ENCODE results near the gene TAC4. TPM values are rescaled to one million over a fixed set of nuclear protein-coding genes. Genes with fewer than 3 reads are reported as not detected.

TAC4 gene
- total RNA-seq, 1 experiment from 2014 or later = not detected

DNA sequence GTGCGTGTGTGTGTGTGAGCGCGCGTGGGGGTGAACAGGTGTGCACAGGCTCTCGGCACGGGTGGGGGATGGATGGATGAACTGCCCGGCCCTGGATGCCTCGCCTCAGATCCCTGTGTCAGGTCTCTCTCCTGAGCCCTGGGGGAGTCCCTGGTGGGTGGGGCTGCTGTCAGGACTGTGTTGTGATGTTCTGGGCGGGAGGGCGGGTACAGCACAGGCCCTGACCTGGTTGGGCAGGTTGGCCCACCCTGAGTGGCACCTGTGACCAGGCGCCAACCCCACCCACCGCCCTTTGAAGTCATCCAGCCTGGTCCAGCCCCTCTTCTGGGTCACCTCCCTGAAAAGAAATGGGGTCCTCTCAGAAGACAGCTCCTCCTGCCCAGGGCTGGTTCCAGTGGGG, 41.6 kb upstream of the TAC4 start:
- H3K9me3 ChIP-seq (ENCODE audit: low read depth, low read length, poor library complexity, severe bottlenecking) = no peaks in the 10 kb centered on the region
- DNase-seq (ENCODE audit: low spot score) = no peak
- intact Hi-C loops (cut with micrococcal nuclease; ENCODE audit: unreplicated experiment) = no loop called here
- peaks cover 7% of the 10 kb centered on the region for H3K27me3 ChIP-seq (replicated peaks; ENCODE audit: insufficient read depth, low read depth, low read length, poor library complexity)
- TF ChIP-seq, protein P1, sequence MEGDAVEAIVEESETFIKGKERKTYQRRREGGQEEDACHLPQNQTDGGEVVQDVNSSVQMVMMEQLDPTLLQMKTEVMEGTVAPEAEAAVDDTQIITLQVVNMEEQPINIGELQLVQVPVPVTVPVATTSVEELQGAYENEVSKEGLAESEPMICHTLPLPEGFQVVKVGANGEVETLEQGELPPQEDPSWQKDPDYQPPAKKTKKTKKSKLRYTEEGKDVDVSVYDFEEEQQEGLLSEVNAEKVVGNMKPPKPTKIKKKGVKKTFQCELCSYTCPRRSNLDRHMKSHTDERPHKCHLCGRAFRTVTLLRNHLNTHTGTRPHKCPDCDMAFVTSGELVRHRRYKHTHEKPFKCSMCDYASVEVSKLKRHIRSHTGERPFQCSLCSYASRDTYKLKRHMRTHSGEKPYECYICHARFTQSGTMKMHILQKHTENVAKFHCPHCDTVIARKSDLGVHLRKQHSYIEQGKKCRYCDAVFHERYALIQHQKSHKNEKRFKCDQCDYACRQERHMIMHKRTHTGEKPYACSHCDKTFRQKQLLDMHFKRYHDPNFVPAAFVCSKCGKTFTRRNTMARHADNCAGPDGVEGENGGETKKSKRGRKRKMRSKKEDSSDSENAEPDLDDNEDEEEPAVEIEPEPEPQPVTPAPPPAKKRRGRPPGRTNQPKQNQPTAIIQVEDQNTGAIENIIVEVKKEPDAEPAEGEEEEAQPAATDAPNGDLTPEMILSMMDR (conservative IDR thresholded peaks at IDR 0.05; ENCODE audit: low read depth, low read length) = no peak
- TF ChIP-seq EZH2 (IDR thresholded peaks at IDR 0.05; ENCODE audit: borderline replicate concordance, low read depth, low read length, poor library complexity, severe bottlenecking) = no peak
- CTCF ChIA-PET = interaction anchor here (0.6 to 0.7 kb wide), 2 partner anchors 9 to 63 kb away, joined by 3 to 6 read pairs; no protein-coding TSS in a partner anchor
- no TSS peak for BruUV-seq (replicated peaks)
- H3K36me3 ChIP-seq (ENCODE audit: insufficient read depth, low read length, poor library complexity, severe bottlenecking) = no peaks in the 10 kb centered on the region
- H3K4me1 ChIP-seq (ENCODE audit: insufficient read depth, low read length, poor library complexity, severe bottlenecking) = no peaks in the 10 kb centered on the region
- H3K4me3 ChIP-seq (ENCODE audit: low read depth, low read length, poor library complexity, severe bottlenecking) = no peak overlapping the region
- POLR2A ChIA-PET (ENCODE audit: low non-redundant PET) = no interaction called here
- no peak overlapping the region for H3K27ac ChIP-seq (ENCODE audit: low read depth, low read length, poor library complexity, severe bottlenecking)

DNA sequence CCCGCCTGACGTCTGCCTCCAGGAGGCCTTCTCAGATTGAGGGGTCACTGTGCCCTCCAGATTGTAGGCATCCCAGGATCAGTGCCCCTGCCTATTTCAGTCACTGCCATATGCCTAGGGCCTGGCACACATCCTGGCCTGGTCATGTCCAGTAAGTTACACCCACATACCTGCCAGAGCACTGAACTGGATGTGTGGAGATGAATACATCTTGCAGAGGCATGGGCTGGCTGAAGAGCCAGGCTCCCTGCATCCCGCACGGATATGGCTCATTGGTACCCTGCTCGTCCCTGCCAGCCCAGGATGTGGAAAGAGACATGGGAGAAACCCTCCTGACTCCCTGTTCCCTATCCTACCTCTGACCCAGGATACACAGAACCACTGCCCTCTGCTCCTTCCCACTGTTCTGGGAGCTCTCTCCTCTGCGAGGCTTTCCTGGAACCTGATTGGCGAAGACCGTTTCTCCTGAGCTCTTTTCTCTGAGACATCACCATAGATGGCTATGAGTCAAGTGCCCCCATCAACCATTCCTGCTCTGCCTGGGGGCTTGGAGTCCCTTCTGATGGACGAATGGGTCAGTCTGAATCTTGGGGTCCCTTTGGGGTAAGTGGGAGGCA, 40.0 kb upstream of the TAC4 start:
- Histone ChIP-seq H3K9me3 (ENCODE audit: low read depth, low read length, poor library complexity, severe bottlenecking) (no peaks in the 10 kb centered on the region), H3K4me3 (ENCODE audit: low read depth, low read length, poor library complexity, severe bottlenecking) (no peak overlapping the region), H3K27me3 (replicated peaks; ENCODE audit: insufficient read depth, low read depth, low read length, poor library complexity) (peaks cover 8% of the 10 kb centered on the region), H3K27ac (ENCODE audit: low read depth, low read length, poor library complexity, severe bottlenecking) (no peak overlapping the region), H3K4me1 (ENCODE audit: insufficient read depth, low read length, poor library complexity, severe bottlenecking) (no peaks in the 10 kb centered on the region), H3K36me3 (ENCODE audit: insufficient read depth, low read length, poor library complexity, severe bottlenecking) (no peaks in the 10 kb centered on the region)
- ChIA-PET CTCF (no interaction called here), POLR2A (ENCODE audit: low non-redundant PET) (no interaction called here)
- TF ChIP-seq, protein P1 (conservative IDR thresholded peaks at IDR 0.05; ENCODE audit: low read depth, low read length) = no peak
- no peak for TF ChIP-seq EZH2 (IDR thresholded peaks at IDR 0.05; ENCODE audit: borderline replicate concordance, low read depth, low read length, poor library complexity, severe bottlenecking)
- no peak for DNase-seq (ENCODE audit: low spot score)
- BruUV-seq (replicated peaks) = no TSS peak
- intact Hi-C loops (cut with micrococcal nuclease; ENCODE audit: unreplicated experiment) = no loop called here

DNA sequence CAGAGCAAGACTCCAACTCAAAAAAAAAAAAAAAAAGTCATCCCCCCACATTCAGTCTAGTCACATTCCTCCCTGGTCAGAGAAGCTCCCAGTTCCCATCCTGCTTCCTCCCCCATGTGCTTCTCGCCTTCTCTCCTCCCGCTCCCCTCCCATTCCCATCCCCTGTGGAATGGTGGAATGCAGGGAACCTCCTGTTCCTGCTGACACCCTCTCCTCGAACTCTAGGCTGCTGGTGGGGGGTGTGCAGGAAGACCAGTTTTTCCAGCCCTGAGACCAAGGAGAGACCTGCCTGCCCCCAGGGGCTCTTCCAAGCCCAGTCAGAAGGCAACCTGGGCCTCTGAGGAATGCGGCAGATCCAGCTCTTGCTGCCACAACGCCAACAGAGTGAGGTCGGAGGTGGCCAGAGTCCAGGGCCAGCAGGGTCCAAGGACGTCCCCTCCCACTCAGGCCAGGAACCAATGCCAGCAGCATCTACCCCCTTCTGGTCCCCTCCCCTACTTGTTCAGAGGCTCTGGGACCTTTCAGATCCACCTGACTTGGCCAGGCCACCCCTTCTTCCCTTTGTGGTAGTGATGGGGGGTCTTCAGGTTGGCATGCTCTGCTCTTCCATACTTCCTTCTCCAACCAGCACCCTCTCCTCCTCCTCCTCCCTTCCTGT, 39.3 kb upstream of the TAC4 start:
- DNase-seq (ENCODE audit: low spot score) = no peak
- no peak for TF ChIP-seq EZH2 (IDR thresholded peaks at IDR 0.05; ENCODE audit: borderline replicate concordance, low read depth, low read length, poor library complexity, severe bottlenecking)
- TF ChIP-seq, protein P1 (conservative IDR thresholded peaks at IDR 0.05; ENCODE audit: low read depth, low read length) = no peak
- intact Hi-C loops (cut with micrococcal nuclease; ENCODE audit: unreplicated experiment) = no loop called here
- BruUV-seq (replicated peaks) = no TSS peak
- ChIA-PET POLR2A (ENCODE audit: low non-redundant PET) (no interaction called here), CTCF (no interaction called here)
- H3K27me3 ChIP-seq (replicated peaks; ENCODE audit: insufficient read depth, low read depth, low read length, poor library complexity) = peaks cover 13% of the 10 kb centered on the region
- no peak overlapping the region for H3K27ac ChIP-seq (ENCODE audit: low read depth, low read length, poor library complexity, severe bottlenecking)
- no peak overlapping the region for H3K4me3 ChIP-seq (ENCODE audit: low read depth, low read length, poor library complexity, severe bottlenecking)
- no peaks in the 10 kb centered on the region for H3K36me3 ChIP-seq (ENCODE audit: insufficient read depth, low read length, poor library complexity, severe bottlenecking)
- no peaks in the 10 kb centered on the region for H3K4me1 ChIP-seq (ENCODE audit: insufficient read depth, low read length, poor library complexity, severe bottlenecking)
- H3K9me3 ChIP-seq (ENCODE audit: low read depth, low read length, poor library complexity, severe bottlenecking) = no peaks in the 10 kb centered on the region

All from A673 (cell line).